Large intestine (tissue), 3 donors: Measurements from ENCODE around the gene SAMHD1. TPM values are rescaled to one million over a fixed set of nuclear protein-coding genes. Genes with fewer than 3 reads are reported as not detected.
"Not testable (repeated sequence)": the region's sequence is repeated elsewhere in the genome, so short reads cannot be mapped to it uniquely, and the experiment has no call there.

Experiments used
- DNase-seq, 2 donors: peaks; one replicate each; pipeline versions ENCODE4 v3.0.0 to v3.0.0-alpha.2; 2013
- H3K27ac ChIP-seq: one replicate; pipeline ENCODE4 v1.5.1; 2013; ENCODE audit warnings: low read length
- H3K27me3 ChIP-seq: 2 replicates; pipeline ENCODE4 v1.6.1; 2013; ENCODE audit warnings: low read length; ENCODE audit not compliant: control insufficient read depth, insufficient read depth
- H3K36me3 ChIP-seq: 2 replicates; pipeline ENCODE4 v1.6.1; 2013; ENCODE audit warnings: low read length; ENCODE audit not compliant: control insufficient read depth, insufficient read depth
- H3K4me1 ChIP-seq: one replicate; pipeline ENCODE4 v1.6.1; 2013; ENCODE audit warnings: low read length; ENCODE audit not compliant: control insufficient read depth, insufficient read depth
- H3K4me3 ChIP-seq: one replicate; pipeline ENCODE4 v1.5.1; 2013; ENCODE audit warnings: low read length
- H3K9me3 ChIP-seq: one replicate; pipeline ENCODE4 v1.6.1; 2013; ENCODE audit warnings: mild to moderate bottlenecking, low read depth, low read length, moderate library complexity; ENCODE audit not compliant: control insufficient read depth
- WGBS: methylation state at CpG from one replicate; pipeline ENCODE4 v1.1.5; 2013; ENCODE audit warnings: low lambda C conversion rate; ENCODE audit not compliant: insufficient coverage; 5-methylcytosine and 5-hydroxymethylcytosine counted together
- polyA plus RNA-seq: library from polyadenylated mRNA; unstranded; fragments of 120-200 nt; gene quantifications from one replicate; pipeline ENCODE4 v1.2.1, GENCODE V29; 2013

SAMHD1 gene
- polyA plus RNA-seq, 1 donor: 40.4 TPM

GRCh38 chr20:36984257-36984638, 32.7 kb upstream of the SAMHD1 start:
- Histone ChIP-seq H3K4me3 (no peak overlapping the region), H3K9me3 (no peaks in the 10 kb centered on the region), H3K27me3 (no peaks in the 10 kb centered on the region), H3K4me1 (no peaks in the 10 kb centered on the region), H3K36me3 (no peaks in the 10 kb centered on the region), H3K27ac (no peak overlapping the region)
- no peak for DNase-seq
- WGBS: no CpG with 5 or more reads among the region's 6 CpGs

GRCh38 chr20:36975099-36975818, 23.8 kb upstream of the SAMHD1 start:
- no peak overlapping the region for H3K4me3 ChIP-seq
- 50% methylated on average over 1 of the region's 3 CpGs for WGBS
- H3K27ac ChIP-seq: no peak overlapping the region
- no peak for DNase-seq
- H3K4me1 ChIP-seq: no peaks in the 10 kb centered on the region
- H3K36me3 ChIP-seq: no peaks in the 10 kb centered on the region
- H3K27me3 ChIP-seq: no peaks in the 10 kb centered on the region
- no peaks in the 10 kb centered on the region for H3K9me3 ChIP-seq

GRCh38 chr20:36974660-36975059, 23.2 kb upstream of the SAMHD1 start:
- Histone ChIP-seq H3K27ac (no peak overlapping the region), H3K4me3 (no peak overlapping the region), H3K36me3 (no peaks in the 10 kb centered on the region), H3K27me3 (no peaks in the 10 kb centered on the region), H3K4me1 (no peaks in the 10 kb centered on the region), H3K9me3 (no peaks in the 10 kb centered on the region)
- WGBS: 74% methylated on average over 3 of the region's 3 CpGs
- no peak for DNase-seq

GRCh38 chr20:36971103-36971502, 19.6 kb upstream of the SAMHD1 start:
- H3K4me3 ChIP-seq: no peak overlapping the region
- no peak for DNase-seq
- no peaks in the 10 kb centered on the region for H3K4me1 ChIP-seq
- no peaks in the 10 kb centered on the region for H3K36me3 ChIP-seq
- H3K9me3 ChIP-seq: no peaks in the 10 kb centered on the region
- H3K27ac ChIP-seq: no peak overlapping the region
- H3K27me3 ChIP-seq: no peaks in the 10 kb centered on the region
- no CpG with 5 or more reads among the region's 1 CpG for WGBS

- Histone ChIP-seq H3K4me3 (no peak overlapping the region), H3K9me3 (no peaks in the 10 kb centered on the region), H3K36me3 (no peaks in the 10 kb centered on the region), H3K27me3 (no peaks in the 10 kb centered on the region), H3K4me1 (no peaks in the 10 kb centered on the region), H3K27ac (no peak overlapping the region)
- no peak for DNase-seq
- 77% methylated on average over 3 of the region's 10 CpGs for WGBS
Observed at GRCh38 chr20:36969478-36970186, 18.1 kb upstream of the SAMHD1 start.

GRCh38 chr20:36969051-36969450, 17.5 kb upstream of the SAMHD1 start:
- no peaks in the 10 kb centered on the region for H3K4me1 ChIP-seq
- no CpG with 5 or more reads among the region's 4 CpGs for WGBS
- no peak overlapping the region for H3K27ac ChIP-seq
- no peak overlapping the region for H3K4me3 ChIP-seq
- H3K27me3 ChIP-seq: no peaks in the 10 kb centered on the region
- no peaks in the 10 kb centered on the region for H3K36me3 ChIP-seq
- no peak for DNase-seq
- H3K9me3 ChIP-seq: no peaks in the 10 kb centered on the region

- no peak overlapping the region for H3K4me3 ChIP-seq
- no peaks in the 10 kb centered on the region for H3K4me1 ChIP-seq
- no CpG with 5 or more reads among the region's 5 CpGs for WGBS
- H3K9me3 ChIP-seq: peaks cover 3% of the 10 kb centered on the region
- DNase-seq: no peak
- no peaks in the 10 kb centered on the region for H3K27me3 ChIP-seq
- H3K36me3 ChIP-seq: no peaks in the 10 kb centered on the region
- no peak overlapping the region for H3K27ac ChIP-seq
Observed at GRCh38 chr20:36967636-36968035, 16.1 kb upstream of the SAMHD1 start.

- not testable (repeated sequence) for H3K4me1 ChIP-seq, H3K4me3 ChIP-seq, H3K27ac ChIP-seq, H3K27me3 ChIP-seq, H3K9me3 ChIP-seq, H3K36me3 ChIP-seq, DNase-seq
- no CpG with 5 or more reads among the region's 3 CpGs for WGBS
Observed at GRCh38 chr20:36966965-36967364, 15.5 kb upstream of the SAMHD1 start.

GRCh38 chr20:36962354-36962941, 10.9 kb upstream of the SAMHD1 start:
- H3K27ac ChIP-seq, H3K9me3 ChIP-seq, H3K36me3 ChIP-seq, H3K4me1 ChIP-seq, DNase-seq, H3K27me3 ChIP-seq, H3K4me3 ChIP-seq: not testable (repeated sequence)
- WGBS: 100% methylated on average over 2 of the region's 9 CpGs

- H3K27me3 ChIP-seq: no peaks in the 10 kb centered on the region
- DNase-seq: no peak
- WGBS: 67% methylated on average over 1 of the region's 4 CpGs
- no peak overlapping the region for H3K27ac ChIP-seq
- no peaks in the 10 kb centered on the region for H3K36me3 ChIP-seq
- no peak overlapping the region for H3K4me3 ChIP-seq
- H3K9me3 ChIP-seq: peaks cover 3% of the 10 kb centered on the region
- H3K4me1 ChIP-seq: no peaks in the 10 kb centered on the region
Observed at GRCh38 chr20:36959242-36959641, 7.7 kb upstream of the SAMHD1 start.
